LoVo (cell line): ENCODE data around the gene NKPD1.

Experiments
- DNase-seq: peaks from one replicate; pipeline ENCODE4 v3.0.0-alpha.2; 2016; ENCODE audit warnings: low spot score

Gene NKPD1

DNA sequence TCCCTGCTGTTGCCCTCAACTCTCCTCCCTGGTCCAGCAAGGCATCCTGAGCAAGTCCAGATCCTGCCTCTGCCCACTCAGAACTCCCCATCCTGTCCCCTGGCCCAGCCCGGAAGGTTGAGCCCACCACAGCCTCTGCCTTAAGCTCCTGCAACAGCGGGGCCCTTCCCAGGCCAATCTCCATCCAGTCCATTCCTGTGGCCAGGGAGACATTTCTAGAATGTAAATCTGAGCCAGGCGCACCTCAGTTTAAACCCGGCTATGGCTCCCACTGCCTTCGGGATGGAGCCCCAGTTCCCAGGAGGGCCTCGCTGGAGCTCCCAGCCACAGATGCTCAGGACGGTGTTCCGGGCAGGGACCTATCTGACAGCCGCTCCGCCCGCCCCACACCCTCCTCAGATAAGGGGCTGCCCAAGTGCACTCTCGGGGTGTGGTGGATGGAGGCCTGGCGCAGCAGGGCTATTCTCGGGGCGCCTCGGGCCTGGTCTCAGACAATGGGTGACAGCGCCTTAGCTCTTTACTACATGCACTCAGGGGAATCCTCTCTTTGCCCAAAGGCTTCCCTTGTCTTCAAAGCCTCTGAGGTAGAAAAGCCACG is 11.9 kb upstream of the NKPD1 start:
- no peak for DNase-seq

DNA sequence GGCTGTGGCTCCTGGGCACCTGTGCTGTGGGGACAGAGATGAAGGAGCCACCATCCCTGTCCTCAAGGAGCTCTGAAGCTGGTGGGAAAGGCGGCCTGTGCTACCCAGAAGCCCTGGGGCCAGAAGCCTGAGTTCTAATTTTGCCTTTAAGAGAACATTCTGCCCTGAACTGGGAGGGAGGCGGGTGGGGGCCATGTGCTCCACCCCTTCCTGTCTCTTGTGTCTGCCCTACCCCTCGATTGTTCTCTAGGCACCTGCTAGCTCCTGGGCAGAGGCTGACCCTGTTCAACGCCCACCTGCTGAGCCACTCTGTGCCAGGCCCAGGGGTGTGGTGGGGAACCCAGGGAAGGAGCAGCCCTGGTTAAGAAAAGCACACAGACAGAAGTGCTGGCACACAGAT is 11.4 kb upstream of the NKPD1 start:
- no peak for DNase-seq

- DNase-seq, result no peak
These were observed 10.4 kb upstream of the NKPD1 start for GRCh38 chr19:45171211-45171623.

DNA sequence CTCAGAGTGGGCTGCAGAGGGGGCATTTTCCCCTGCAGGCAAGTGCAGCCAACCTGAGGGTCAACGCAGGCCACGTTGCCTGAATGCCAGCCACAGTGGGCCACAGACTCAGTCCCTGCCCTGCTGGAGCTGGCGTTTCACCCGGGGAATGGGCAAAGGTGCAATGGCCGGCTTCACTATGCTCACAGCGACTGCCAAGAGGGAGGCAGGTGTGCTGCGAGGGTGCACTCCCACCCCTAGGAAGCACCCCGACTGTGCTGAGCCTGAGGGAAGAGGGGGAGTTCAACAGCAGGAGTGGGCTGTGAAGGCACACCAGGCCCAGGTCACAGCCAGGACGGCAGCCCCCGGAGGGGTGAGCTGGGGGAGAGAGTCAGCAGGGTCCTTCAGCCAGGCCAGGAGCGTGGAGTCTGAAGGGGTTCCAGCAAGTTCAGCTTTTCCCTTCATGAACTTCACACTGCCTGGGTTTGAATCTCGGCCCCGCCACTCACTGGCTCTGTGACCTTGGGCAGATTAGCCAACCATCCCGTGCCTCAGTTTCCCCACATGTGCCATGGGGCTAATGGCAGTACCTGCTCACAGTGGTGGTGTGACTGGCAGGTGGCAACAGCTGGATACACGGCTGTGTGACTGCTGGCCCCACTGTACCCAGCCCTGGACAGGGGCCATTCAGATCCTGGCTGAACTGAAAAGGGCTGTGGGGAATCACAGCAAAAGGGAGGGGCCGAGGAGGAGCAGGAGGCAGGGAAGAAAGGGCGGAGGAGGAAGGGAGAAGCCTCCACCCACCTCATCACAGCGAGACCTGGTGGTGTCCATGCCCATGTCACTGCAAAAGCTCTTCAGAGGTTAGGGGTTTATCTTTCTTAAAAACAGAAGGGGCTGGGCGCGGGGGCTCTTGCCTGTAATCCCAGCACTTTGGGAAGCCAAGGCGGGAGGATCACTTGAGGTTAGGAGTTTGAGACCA is 9.6 kb upstream of the NKPD1 start:
- no peak for DNase-seq

- DNase-seq, result no peak
These were observed 8.8 kb upstream of the NKPD1 start for GRCh38 chr19:45169602-45170001.

- DNase-seq, result no peak
These were observed 8.1 kb upstream of the NKPD1 start for GRCh38 chr19:45168767-45169351.

DNA sequence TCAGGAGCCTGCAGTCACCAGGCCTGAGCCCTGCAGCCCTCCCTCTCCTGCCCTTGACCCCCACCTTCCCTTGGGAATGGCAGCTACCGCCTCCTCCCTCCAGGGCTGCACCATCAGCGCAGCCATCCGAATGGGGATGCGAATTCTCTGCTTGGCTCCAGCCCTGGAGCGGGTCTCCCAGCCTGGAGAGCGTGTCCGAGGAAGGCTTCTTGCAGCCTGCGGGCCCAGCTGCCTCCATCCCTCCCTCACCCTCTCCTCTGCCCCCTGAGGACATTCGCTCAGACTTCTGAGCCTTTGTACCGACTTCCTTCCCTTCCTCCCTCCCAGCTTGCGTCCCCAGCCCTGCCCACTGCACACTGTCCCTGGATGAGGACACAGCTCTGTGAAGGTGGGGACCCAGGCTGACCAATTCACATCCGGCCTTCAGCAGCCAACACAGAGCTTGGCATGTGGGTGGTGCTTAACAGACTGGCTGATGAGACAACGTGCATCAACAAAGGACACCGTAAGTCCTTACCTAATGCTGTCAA is 6.0 kb upstream of the NKPD1 start:
- DNase-seq, result no peak

DNA sequence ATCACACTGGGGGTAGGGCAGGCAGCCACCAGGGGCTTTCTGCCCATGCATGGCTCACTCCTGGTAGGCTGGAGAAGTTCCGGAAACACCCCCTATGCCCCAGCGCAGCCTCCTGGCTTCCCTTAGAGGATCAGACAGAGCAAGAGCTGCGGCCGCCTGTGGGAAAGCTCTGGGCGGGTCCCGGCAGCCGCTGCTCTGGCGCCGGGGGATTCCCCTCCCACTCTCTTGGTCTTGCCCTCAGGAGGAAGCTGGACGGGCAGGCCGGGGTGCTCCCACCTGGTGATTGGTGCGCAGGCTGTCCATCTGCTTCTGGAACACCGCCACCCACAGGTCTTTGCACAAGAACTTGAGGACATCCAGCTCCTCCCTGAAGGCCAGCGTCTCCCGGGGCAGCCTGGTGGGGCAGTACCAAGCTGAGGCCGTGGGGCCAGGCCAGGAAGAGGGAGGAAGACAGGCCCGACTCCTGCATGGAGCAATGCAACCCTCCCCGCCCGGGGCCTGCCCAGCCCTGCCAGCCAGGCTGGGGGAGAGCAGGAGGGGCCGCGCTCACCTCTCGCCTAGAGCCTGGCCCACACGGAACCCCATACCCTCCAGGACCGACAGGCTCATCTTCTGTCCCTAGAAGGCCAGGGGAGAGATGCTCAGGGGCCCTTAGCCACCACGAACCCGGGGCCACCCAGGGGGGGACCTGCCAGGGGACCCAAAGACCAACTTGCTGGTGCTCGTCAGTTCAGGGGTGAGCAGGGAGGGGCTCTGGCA is 4.0 kb upstream of the NKPD1 start:
- DNase-seq, result no peak

GRCh38 chr19:45163751-45164460 is 3.1 kb upstream of the NKPD1 start:
- no peak for DNase-seq

GRCh38 chr19:45163156-45163555 is 2.4 kb upstream of the NKPD1 start:
- no peak for DNase-seq

- no peak for DNase-seq
These were observed 1.9 kb upstream of the NKPD1 start for GRCh38 chr19:45162608-45163143.

- no peak for DNase-seq
These were observed 1.2 kb upstream of the NKPD1 start for GRCh38 chr19:45161738-45162607.

GRCh38 chr19:45159971-45160324 is 834 bp downstream of the NKPD1 start:
- no peak for DNase-seq

- no peak for DNase-seq
These were observed 1.4 kb downstream of the NKPD1 start for GRCh38 chr19:45159210-45159970.

- DNase-seq, result no peak
These were observed 2.1 kb downstream of the NKPD1 start for GRCh38 chr19:45158503-45159209.

- DNase-seq, result no peak
These were observed 4.0 kb downstream of the NKPD1 start for GRCh38 chr19:45156751-45157150.

- no peak for DNase-seq
These were observed 4.7 kb downstream of the NKPD1 start for GRCh38 chr19:45156011-45156630.

GRCh38 chr19:45154064-45154827 is 6.5 kb downstream of the NKPD1 start:
- peak; percentile 65 for DNase-seq
